Heart left ventricle (tissue), 16 donors: Measurements from ENCODE around the gene NR5A2. TPM values are rescaled to one million over a fixed set of nuclear protein-coding genes. Genes with fewer than 3 reads are reported as not detected.
A peak's percentile ranks its signal among the peaks of the same experiment; 100 is the strongest.

Source experiments
- ATAC-seq, 4 donors: fragments of 200-7000 bp; cut with Tn5 transposase; one replicate each; pipeline ENCODE4 v1.9.1; 2020 to 2022; ENCODE audit warnings: moderate library complexity in 4 of 4, mild to moderate bottlenecking in 3 of 4, moderate number of reproducible peaks in 1 of 4
- DNase-seq, 5 donors: peaks; one replicate each; pipeline ENCODE4 v3.0.0-alpha.2; 2020
- H3K27ac ChIP-seq, 12 donors: fragments of 200-600 bp; sonication (generic) in 4 of 12; one replicate each; pipeline versions ENCODE4 v1.5.0 to v1.8.0; 2016 to 2022; ENCODE audit warnings: mild to moderate bottlenecking in 2 of 12
- H3K27me3 ChIP-seq, 9 donors: fragments of 200-600 bp; sonication (generic) in 2 of 9; one replicate each; pipeline versions ENCODE4 v1.5.1 to v1.8.0; 2016 to 2022; ENCODE audit warnings: mild to moderate bottlenecking in 3 of 9
- H3K36me3 ChIP-seq, 9 donors: fragments of 200-600 bp; sonication (generic) in 2 of 9; one replicate each; pipeline versions ENCODE4 v1.5.0 to v1.8.0; 2018 to 2022; ENCODE audit warnings: mild to moderate bottlenecking in 2 of 9
- H3K4me1 ChIP-seq, 12 donors: fragments of 200-600 bp; sonication (generic) in 4 of 12; one replicate each; pipeline versions ENCODE4 v1.5.0 to v1.8.0; 2016 to 2022; ENCODE audit warnings: mild to moderate bottlenecking in 3 of 12
- H3K4me3 ChIP-seq, 12 donors: fragments of 200-600 bp; sonication (generic) in 4 of 12; one replicate each; pipeline versions ENCODE4 v1.5.0 to v1.8.0; 2017 to 2022; ENCODE audit warnings: mild to moderate bottlenecking in 9 of 12, moderate library complexity in 4 of 12
- H3K9me3 ChIP-seq, 12 donors: fragments of 200-600 bp; sonication (generic) in 4 of 12; one replicate each; pipeline versions ENCODE4 v1.5.0 to v1.8.0; 2016 to 2022; ENCODE audit warnings: mild to moderate bottlenecking in 1 of 12
- POLR2A ChIP-seq, 2 donors: fragments of 450-650 bp; IDR thresholded peaks; one replicate each; pipeline ENCODE4 v1.6.1; 2017; ENCODE audit warnings: antibody characterized with exemption in 2 of 2, mild to moderate bottlenecking in 2 of 2, moderate library complexity in 2 of 2
- WGBS, 4 donors: extraction: QIAGEN DNeasy Blood & Tissue Kit in 2 of 4; methylation state at CpG; one replicate each; pipeline versions ENCODE4 v1.1.5 to v1.1.7; 2013 to 2018; 5-methylcytosine and 5-hydroxymethylcytosine counted together
- intact Hi-C, 10 donors: fragments of 100-400 bp; cut with DNase I; formaldehyde crosslinking; loops; one replicate each; pipeline versions ENCODE4 v1.11.1 to v1.14.2; 2022
- polyA plus RNA-seq, 2 donors: library from polyadenylated mRNA; stranded (reverse); fragments of 200-250 nt; gene quantifications; one replicate each; pipeline ENCODE4 v1.2.3, GENCODE V29; 2013
- total RNA-seq, 9 donors: library from RNA; depleted of rRNA in 2 of 9; stranded (reverse); fragments of >200 nt in 2 of 9; fragmentation: NEBNext Ultra II Directional in 3 of 9; extraction: Animal tissue kit (Norgen Biotek cat#: 25700) in 3 of 9; gene quantifications; one replicate each; pipeline versions ENCODE4 v1.1.0 to v1.2.4, GENCODE V29; 2016 to 2023
- TF ChIP-seq, protein P1 (sequence below), 12 donors: fragments of 200-600 bp; sonication (generic) in 4 of 12; IDR thresholded peaks; one replicate each; pipeline versions ENCODE4 v1.5.0 to v1.8.0; 2018 to 2022; ENCODE audit warnings: antibody characterized with exemption in 12 of 12, mild to moderate bottlenecking in 5 of 12
- donor health status: ischemic (EF 13 %, LVEDD 7.1; RV severe dilation, severe dysfunction).
- donor health status: healthy with polysubstance abuse.
- donor health status: DM: no; HTN: yes; CAD: no.
- donor health status: DM: no; HTN: no; CAD: no.
- donor health status: ischemic (EF 25% LVEDD 6.9; RV normal size, moderate dysfunction).
- donor health status: ischemic (EF 25% LVEDD 5.7; RV mildly dilated, moderate dysfunction).
- donor health status: healthy.
- donor health status: DM: yes; HTN: yes; CAD: no.
- donor health status: ischemic (EF 35%, LVEDD 5.7; RV mildly dilated, moderate dysfunction).
- donor health status: nonischemic (EF 11% LVEDD 7.7; RV severe dilation, severe dysfunction).
- donor health status: DM: yes; HTN: yes; CAD: no.
- donor health status: PGD.
- donor health status: ischemic (EF 29% LVEDD 5.4; RV normal size, mild dysfunction).
- donor health status: nonischemic (EF 23%, LVEDD 6.1; RV moderate dilation, normal function).

NR5A2 gene
- total and polyA plus RNA-seq, 11 donors = 0.30 to 2.7 (median 1.0) TPM

DNA sequence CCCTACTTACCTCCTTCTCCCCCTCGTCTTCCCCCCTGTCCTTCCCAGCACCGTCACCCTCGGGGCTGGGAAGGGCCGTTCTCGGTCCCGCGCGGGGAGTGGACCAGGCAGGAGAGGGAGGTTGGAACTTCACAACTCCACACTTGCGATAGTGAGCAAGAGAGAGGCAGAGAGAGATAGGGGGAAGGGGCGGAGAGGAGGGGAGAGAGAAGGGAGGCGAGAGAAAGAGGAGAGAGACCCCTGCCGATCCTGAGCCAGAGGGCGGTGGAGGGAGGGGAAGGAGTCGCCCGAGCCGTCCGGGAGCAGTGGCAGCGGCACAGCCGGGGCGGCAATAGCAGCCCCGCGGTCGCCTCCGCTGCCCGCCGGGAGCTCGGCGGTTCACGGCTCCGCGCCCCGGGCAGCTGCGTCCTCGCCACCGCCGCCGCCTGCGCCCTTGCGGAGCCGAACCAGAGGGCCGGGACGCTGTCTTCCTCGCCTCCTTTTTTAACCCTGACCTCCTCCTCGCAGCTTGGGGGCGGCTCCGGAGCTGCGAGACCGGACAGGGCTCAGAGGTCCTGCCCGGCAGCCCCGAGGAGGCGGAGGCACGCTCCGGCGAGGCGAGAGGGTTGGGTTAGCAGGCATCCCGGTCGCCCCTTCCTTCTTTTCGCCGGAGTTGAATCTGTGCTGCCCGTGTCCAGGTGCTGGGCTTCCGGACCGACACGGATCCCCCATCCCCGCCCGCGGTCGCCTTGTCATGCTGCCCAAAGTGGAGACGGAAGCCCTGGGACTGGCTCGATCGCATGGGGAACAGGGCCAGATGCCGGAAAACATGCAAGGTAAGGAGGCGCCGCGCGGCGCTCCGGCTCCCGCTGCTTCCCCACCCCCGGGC is 11.7 kb downstream of the NR5A2 start:
- intact Hi-C loops = loop anchor here in 1 of 10 donors (5.0 kb wide), 1 partner anchor 143 kb away; no protein-coding TSS in a partner anchor
- peak in 2 of 4 donors; percentile 47 to 50 for ATAC-seq
- no peak for TF ChIP-seq POLR2A (IDR thresholded peaks at IDR 0.05)
- TF ChIP-seq, protein P1, sequence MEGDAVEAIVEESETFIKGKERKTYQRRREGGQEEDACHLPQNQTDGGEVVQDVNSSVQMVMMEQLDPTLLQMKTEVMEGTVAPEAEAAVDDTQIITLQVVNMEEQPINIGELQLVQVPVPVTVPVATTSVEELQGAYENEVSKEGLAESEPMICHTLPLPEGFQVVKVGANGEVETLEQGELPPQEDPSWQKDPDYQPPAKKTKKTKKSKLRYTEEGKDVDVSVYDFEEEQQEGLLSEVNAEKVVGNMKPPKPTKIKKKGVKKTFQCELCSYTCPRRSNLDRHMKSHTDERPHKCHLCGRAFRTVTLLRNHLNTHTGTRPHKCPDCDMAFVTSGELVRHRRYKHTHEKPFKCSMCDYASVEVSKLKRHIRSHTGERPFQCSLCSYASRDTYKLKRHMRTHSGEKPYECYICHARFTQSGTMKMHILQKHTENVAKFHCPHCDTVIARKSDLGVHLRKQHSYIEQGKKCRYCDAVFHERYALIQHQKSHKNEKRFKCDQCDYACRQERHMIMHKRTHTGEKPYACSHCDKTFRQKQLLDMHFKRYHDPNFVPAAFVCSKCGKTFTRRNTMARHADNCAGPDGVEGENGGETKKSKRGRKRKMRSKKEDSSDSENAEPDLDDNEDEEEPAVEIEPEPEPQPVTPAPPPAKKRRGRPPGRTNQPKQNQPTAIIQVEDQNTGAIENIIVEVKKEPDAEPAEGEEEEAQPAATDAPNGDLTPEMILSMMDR (IDR thresholded peaks at IDR 0.05) = no peak
- Histone ChIP-seq H3K36me3 (no peaks in the 10 kb centered on the region), H3K9me3 (no peaks in the 10 kb centered on the region), H3K4me1 (peaks cover 0 to 61% (median 36%) of the 10 kb centered on the region in 12 donors), H3K4me3 (peak overlapping the region; percentile 33 to 65 (median 55)), H3K27ac (peak overlapping the region in 10 of 12 donors; percentile 19 to 49 (median 34)), H3K27me3 (peaks cover 62 to 100% (median 98%) of the 10 kb centered on the region in 9 donors)
- 1% methylated on average over 44 to 79 of the region's 79 CpGs for WGBS, 4 donors
- peak; percentile 34 to 68 (median 41) for DNase-seq

DNA sequence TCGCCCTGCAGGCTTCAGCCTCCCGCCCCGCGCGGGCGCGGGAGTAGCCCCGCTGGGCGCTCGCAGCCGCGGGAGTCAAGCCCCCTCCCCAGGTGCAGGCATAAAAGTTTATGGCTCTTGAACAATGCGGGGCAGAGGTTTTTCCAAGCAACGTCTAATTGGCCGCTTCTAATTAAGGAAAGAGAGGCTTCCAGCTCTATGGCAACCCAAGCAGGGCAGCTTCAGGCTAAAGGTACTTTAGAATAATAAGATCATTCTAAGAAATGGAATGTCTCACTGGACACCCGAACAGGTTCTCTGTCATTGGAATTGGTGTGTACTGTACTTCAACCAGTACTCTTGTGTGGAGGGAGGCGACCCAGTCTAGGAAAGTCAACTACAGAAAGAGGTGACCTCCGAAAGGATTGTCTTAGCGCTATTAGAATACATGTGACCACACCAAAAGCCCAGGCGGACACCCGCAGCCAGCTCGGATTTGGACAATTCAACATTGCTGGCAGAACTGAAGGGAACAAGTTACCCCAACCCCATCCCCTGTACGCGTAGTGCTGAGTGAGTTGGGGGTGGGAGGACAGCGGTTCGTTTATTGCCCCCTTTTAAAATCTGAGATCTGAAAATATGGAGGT is 12.5 kb downstream of the NR5A2 start:
- Histone ChIP-seq H3K27me3 (peaks cover 65 to 100% (median 99%) of the 10 kb centered on the region in 9 donors), H3K4me1 (peaks cover 0 to 57% (median 32%) of the 10 kb centered on the region in 12 donors), H3K4me3 (peak overlapping the region; percentile 33 to 65 (median 55)), H3K27ac (peak overlapping the region in 7 of 12 donors; percentile 22 to 49 (median 35)), H3K36me3 (no peaks in the 10 kb centered on the region), H3K9me3 (no peaks in the 10 kb centered on the region)
- intact Hi-C loops = loop anchor here in 1 of 10 donors (5.0 kb wide), 1 partner anchor 142 kb away; no protein-coding TSS in a partner anchor
- no peak for ATAC-seq
- 2% methylated on average over 14 to 26 of the region's 26 CpGs for WGBS, 4 donors
- no peak for TF ChIP-seq POLR2A (IDR thresholded peaks at IDR 0.05)
- TF ChIP-seq, protein P1 (IDR thresholded peaks at IDR 0.05) = no peak
- no peak for DNase-seq

DNA sequence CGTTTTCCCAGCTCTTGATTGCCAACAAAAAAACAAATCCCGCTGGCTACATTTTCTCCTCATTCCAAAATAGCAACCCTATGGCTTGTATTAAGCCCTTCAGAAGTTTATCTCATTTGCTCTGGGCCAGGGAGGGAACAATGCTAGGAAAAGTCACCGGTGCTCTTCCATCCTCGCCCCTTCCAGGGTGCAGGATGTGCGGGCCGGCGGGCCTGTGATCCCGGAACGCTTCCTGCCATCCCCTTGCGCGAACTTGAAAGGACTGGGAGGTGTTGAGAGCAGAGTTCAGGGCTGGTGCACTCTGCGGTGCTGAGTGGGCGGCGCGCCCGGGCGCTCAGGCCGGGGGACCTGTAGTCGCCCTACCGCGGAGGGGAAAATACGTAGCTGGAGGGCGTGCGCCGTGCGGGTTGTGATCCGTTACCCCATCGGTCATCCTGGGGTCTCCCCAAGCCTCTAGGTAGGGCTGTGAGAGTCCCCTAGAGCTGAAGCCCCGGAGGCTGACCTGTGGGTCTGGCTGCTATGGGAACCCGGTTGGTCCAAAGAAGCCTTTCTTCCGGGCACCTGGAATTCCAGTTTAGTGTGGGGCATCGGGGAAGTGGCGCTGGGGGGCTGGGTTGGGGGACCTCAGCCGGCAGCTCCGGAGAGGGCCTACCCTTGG is 13.1 kb downstream of the NR5A2 start:
- intact Hi-C loops = no loop called here
- WGBS, 4 donors = 2 to 4% (median 2%) methylated on average over 6 to 35 of the region's 35 CpGs
- Histone ChIP-seq H3K4me3 (peak overlapping the region in 11 of 12 donors; percentile 33 to 65 (median 55)), H3K27ac (peak overlapping the region in 9 of 12 donors; percentile 10 to 60 (median 35)), H3K36me3 (no peaks in the 10 kb centered on the region), H3K9me3 (no peaks in the 10 kb centered on the region), H3K4me1 (peaks cover 0 to 50% (median 27%) of the 10 kb centered on the region in 12 donors), H3K27me3 (peaks cover 61 to 100% (median 99%) of the 10 kb centered on the region in 9 donors)
- DNase-seq = peak in 1 of 5 donors; percentile 33
- no peak for TF ChIP-seq POLR2A (IDR thresholded peaks at IDR 0.05)
- TF ChIP-seq, protein P1 (IDR thresholded peaks at IDR 0.05) = no peak
- peak; percentile 45 to 82 (median 58) for ATAC-seq
